ENCODE data around the gene BTBD1.
"Not testable (repeated sequence)": the region's sequence is repeated elsewhere in the genome, so short reads cannot be mapped to it uniquely, and the experiment has no call there.

Gene BTBD1

DNA sequence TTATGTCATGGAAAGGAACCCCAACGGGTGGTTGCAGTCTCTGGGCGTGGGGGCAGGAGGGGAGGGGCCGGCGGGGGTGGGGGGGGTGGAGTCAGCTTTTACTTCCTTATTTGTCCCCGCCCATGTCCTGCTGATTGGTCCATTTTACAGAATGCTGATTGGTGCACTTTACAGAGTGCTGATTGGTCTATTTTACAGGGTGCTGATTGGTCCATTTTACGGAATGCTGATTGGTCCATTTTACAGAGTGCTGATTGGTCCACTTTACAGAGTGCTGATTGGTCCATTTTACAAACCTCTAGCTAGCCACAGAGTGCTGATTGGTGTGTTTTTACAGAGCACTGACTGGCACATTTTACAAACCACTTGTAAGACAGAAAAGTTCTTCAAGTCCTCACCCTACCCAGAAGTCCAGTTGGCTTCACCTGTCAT lies 2.2 kb upstream of the BTBD1 start:
- not testable (repeated sequence) for H3K36me3 ChIP-seq (ENCODE audit: control insufficient read depth in 2 of 2, insufficient read depth in 1 of 2, low read length in 2 of 2); H3K9me3 ChIP-seq (ENCODE audit: control insufficient read depth, insufficient read depth, low read depth, low read length); H3K27ac ChIP-seq (ENCODE audit: extremely low read depth, low read depth, low read length); H3K4me3 ChIP-seq (ENCODE audit: low read depth, low read length); H3K4me1 ChIP-seq (ENCODE audit: control insufficient read depth, insufficient read depth, low read length)
- POLR2A ChIA-PET = interaction anchor here (3.1 kb wide), 1 partner anchor 58 kb away, joined by 17 read pairs; the partner anchor contains the start of gene C15orf40
- peak; percentile 72 for TF ChIP-seq SP2 (tag by site-specific recombination; IDR thresholded peaks at IDR 0.05)
- CTCF ChIA-PET = interaction anchor here (1.0 to 1.2 kb wide), 2 partner anchors 179 to 362 kb away, joined by 3 to 4 read pairs; no protein-coding TSS in a partner anchor

GRCh38 chr15:83068054-83068453 lies 1.0 kb upstream of the BTBD1 start:
- TF ChIP-seq ZFHX2 (tag by site-specific recombination; conservative IDR thresholded peaks at IDR 0.05) = no peak
- no peak for TF ChIP-seq OVOL3 (tag by site-specific recombination; IDR thresholded peaks at IDR 0.05)
- TF ChIP-seq ZFP69B (tag by site-specific recombination; IDR thresholded peaks at IDR 0.05) = no peak
- TF ChIP-seq ZFP3 (tag by site-specific recombination; IDR thresholded peaks at IDR 0.05; ENCODE audit: low read depth) = no peak
- TF ChIP-seq ZNF626 (tag by site-specific recombination; IDR thresholded peaks at IDR 0.05) = no peak
- TF ChIP-seq ZNF10 (tag by site-specific recombination; IDR thresholded peaks at IDR 0.05) = no peak
- TF ChIP-seq, protein P1, sequence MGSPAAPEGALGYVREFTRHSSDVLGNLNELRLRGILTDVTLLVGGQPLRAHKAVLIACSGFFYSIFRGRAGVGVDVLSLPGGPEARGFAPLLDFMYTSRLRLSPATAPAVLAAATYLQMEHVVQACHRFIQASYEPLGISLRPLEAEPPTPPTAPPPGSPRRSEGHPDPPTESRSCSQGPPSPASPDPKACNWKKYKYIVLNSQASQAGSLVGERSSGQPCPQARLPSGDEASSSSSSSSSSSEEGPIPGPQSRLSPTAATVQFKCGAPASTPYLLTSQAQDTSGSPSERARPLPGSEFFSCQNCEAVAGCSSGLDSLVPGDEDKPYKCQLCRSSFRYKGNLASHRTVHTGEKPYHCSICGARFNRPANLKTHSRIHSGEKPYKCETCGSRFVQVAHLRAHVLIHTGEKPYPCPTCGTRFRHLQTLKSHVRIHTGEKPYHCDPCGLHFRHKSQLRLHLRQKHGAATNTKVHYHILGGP (tag by site-specific recombination; IDR thresholded peaks at IDR 0.05) = no peak
- TF ChIP-seq ZNF302 (tag by site-specific recombination; IDR thresholded peaks at IDR 0.05; ENCODE audit: low read depth) = no peak
- TF ChIP-seq ZNF707 (tag by site-specific recombination; IDR thresholded peaks at IDR 0.05) = no peak
- TF ChIP-seq ZNF677 (tag by site-specific recombination; IDR thresholded peaks at IDR 0.05) = no peak
- TF ChIP-seq ZNF214 (tag by site-specific recombination; IDR thresholded peaks at IDR 0.05; ENCODE audit: borderline replicate concordance) = no peak
- TF ChIP-seq ZNF658 (tag by site-specific recombination; IDR thresholded peaks at IDR 0.05) = no peak
- Histone ChIP-seq H3K4me3 (ENCODE audit: low read depth, low read length) (no peak overlapping the region), H3K36me3 (ENCODE audit: control insufficient read depth in 2 of 2, insufficient read depth in 1 of 2, low read length in 2 of 2) (no peaks in the 10 kb centered on the region), H3K27ac (ENCODE audit: extremely low read depth, low read depth, low read length) (peak overlapping the region; percentile 96; the same call in 1 of the 2 replicates), H3K4me1 (ENCODE audit: control insufficient read depth, insufficient read depth, low read length) (peaks cover 20% of the 10 kb centered on the region), H3K9me3 (ENCODE audit: control insufficient read depth, insufficient read depth, low read depth, low read length) (no peaks in the 10 kb centered on the region)
- POLR2A ChIA-PET = interaction anchor here (0.7 to 3.1 kb wide), 2 partner anchors 57 to 70 kb away, joined by 3 to 17 read pairs; partner anchors contain the start of gene C15orf40
- CTCF ChIA-PET = interaction anchor here (0.6 to 1.2 kb wide), 3 partner anchors 16 to 68 kb away, joined by 4 to 5 read pairs (median 4); no protein-coding TSS in a partner anchor

DNA sequence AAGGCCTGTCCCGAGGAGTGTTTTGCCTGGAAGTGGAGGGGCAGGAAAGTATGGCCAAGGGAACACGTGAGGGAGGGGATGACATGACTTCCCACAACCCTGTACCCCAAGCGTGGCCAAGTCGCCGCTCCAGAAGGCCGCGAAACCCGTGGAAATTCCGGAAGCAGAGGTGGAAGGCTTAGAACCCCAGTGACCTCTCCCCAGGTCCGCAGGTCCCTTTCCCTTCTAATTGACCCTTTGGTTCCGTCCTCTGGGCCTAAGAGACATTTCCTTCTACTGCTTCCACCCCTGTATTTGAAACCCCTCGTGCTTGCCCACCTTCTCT lies 548 bp upstream of the BTBD1 start:
- peak overlapping the region; percentile 91 for H3K4me3 ChIP-seq (ENCODE audit: low read depth, low read length)
- CTCF ChIA-PET = interaction anchor here (0.6 to 0.8 kb wide), 3 partner anchors 16 to 181 kb away, joined by 3 to 4 read pairs (median 3); no protein-coding TSS in a partner anchor
- no peaks in the 10 kb centered on the region for H3K9me3 ChIP-seq (ENCODE audit: control insufficient read depth, insufficient read depth, low read depth, low read length)
- TF ChIP-seq ZBTB11 (tag by site-specific recombination; conservative IDR thresholded peaks at IDR 0.05; ENCODE audit: low read depth) (no peak), HOXD13 (CRISPR knock-in tag; IDR thresholded peaks at IDR 0.05; ENCODE audit: borderline replicate concordance) (0 out of 2 replicates have a peak, but pooled peaks have one; percentile 22), ZNF335 (tag by site-specific recombination; conservative IDR thresholded peaks at IDR 0.05) (peak; percentile 60), ZNF37A (tag by site-specific recombination; IDR thresholded peaks at IDR 0.05) (no peak), ZNF707 (tag by site-specific recombination; IDR thresholded peaks at IDR 0.05) (no peak)
- no peaks in the 10 kb centered on the region for H3K36me3 ChIP-seq (ENCODE audit: control insufficient read depth in 2 of 2, insufficient read depth in 1 of 2, low read length in 2 of 2)
- H3K4me1 ChIP-seq (ENCODE audit: control insufficient read depth, insufficient read depth, low read length) = peaks cover 24% of the 10 kb centered on the region
- H3K27ac ChIP-seq (ENCODE audit: extremely low read depth, low read depth, low read length) = peak overlapping the region; percentile 96
- POLR2A ChIA-PET = interaction anchor here (0.6 to 3.1 kb wide), 10 partner anchors 10 to 218 kb away, joined by 3 to 17 read pairs (median 4); partner anchors contain the start of genes C15orf40 and TM6SF1

All from HEK293 (cell line).